SH-SY5Y (cell line): ENCODE measurements around the gene CRAT.

Experiments
- GATA2 ChIP-seq: IDR thresholded peaks from 2 replicates; pipeline ENCODE4 v1.6.1; 2011; ENCODE audit warnings: mild to moderate bottlenecking, low read depth, low read length
- GATA3 ChIP-seq: IDR thresholded peaks from 2 replicates; pipeline ENCODE4 v1.6.1; 2011; ENCODE audit warnings: low read depth, mild to moderate bottlenecking, low read length, moderate library complexity

DNA sequence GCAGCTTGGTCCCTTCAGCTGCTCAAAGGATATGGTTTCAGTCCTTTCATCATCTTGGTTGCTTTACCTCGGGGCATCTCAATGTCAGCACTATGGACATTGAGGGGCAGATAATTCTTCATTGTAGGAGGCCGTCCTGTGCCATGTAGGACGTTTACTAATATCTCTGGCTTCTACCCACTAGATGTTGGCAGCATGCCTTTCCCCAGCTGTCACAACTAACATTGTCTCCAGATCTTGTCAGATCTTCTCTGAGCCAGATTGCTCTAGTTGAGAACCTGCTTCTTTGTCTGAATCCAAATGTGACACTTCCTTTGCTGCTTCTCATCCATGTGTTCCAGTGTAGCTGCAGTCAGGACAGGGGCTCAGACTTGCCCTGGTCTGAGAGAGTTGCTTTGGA lies 10.9 kb upstream of the CRAT start:
- TF ChIP-seq GATA2, result no peak
- TF ChIP-seq GATA3, result no peak
